ENCODE results near the gene SEPTIN11.

The SEPTIN11 gene

DNA sequence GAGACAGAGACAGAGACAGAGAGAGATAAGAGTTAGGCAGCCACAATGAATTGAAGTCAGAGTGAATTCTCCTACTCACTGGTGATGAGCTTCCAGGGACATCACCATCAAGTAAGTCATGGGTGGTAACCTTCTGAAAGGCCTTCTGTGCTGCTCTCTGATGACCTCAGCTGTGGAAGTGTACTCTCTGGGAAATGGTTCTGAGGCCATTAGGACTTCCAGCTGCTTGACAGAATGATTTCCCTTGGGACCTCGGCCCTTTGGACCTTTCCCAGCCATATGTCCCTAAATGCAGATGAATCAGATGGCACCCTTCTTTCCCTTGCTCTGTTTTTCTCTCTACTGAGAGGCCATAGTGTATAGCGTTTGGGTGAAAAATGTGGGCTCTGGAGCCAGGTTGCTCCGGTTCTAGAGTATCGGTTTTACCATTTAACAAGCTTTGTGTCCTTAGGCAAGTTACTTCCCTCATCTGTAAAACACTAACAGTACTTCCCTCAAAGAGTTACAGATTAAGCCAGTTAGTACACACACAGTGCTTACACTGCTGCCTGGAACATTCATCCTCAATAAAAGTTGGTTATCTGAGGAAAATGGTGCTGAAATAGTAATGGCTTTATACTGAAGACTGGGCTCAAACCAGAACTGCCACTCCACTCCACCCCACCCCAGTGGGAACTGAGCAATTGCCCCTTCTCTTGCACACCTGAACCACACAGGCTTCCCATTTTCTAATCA lies 7.6 kb downstream of the SEPTIN11 start:
- no peak for TF ChIP-seq TEAD4 (IDR thresholded peaks at IDR 0.05)
- TF ChIP-seq CEBPB (IDR thresholded peaks at IDR 0.05), result no peak
- TF ChIP-seq EP300 (IDR thresholded peaks at IDR 0.05; ENCODE audit: borderline replicate concordance), result no peak
- TF ChIP-seq ZBTB7A (IDR thresholded peaks at IDR 0.05; ENCODE audit: low read depth), result no peak
- TF ChIP-seq YY1 (IDR thresholded peaks at IDR 0.05; ENCODE audit: low read depth), result no peak
- no peak for TF ChIP-seq RAD21 (IDR thresholded peaks at IDR 0.05; ENCODE audit: low read depth)
- no peak for TF ChIP-seq REST (IDR thresholded peaks at IDR 0.05; ENCODE audit: low read depth)
- no peak for TF ChIP-seq TCF12 (IDR thresholded peaks at IDR 0.05; ENCODE audit: low read depth)
- no peak for TF ChIP-seq NFIC (IDR thresholded peaks at IDR 0.05)
- no peak for TF ChIP-seq FOXM1 (IDR thresholded peaks at IDR 0.05; ENCODE audit: borderline replicate concordance, low read depth)
- TF ChIP-seq, protein P1, sequence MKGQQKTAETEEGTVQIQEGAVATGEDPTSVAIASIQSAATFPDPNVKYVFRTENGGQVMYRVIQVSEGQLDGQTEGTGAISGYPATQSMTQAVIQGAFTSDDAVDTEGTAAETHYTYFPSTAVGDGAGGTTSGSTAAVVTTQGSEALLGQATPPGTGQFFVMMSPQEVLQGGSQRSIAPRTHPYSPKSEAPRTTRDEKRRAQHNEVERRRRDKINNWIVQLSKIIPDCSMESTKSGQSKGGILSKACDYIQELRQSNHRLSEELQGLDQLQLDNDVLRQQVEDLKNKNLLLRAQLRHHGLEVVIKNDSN (IDR thresholded peaks at IDR 0.05), result no peak
- no peak for TF ChIP-seq TAF1 (IDR thresholded peaks at IDR 0.05; ENCODE audit: low read depth)
- TF ChIP-seq CREB1 (IDR thresholded peaks at IDR 0.05; ENCODE audit: low read depth), result no peak
- TF ChIP-seq MAX (IDR thresholded peaks at IDR 0.05), result no peak
- TF ChIP-seq EGR1 (IDR thresholded peaks at IDR 0.05), result no peak

- TF ChIP-seq MAX (IDR thresholded peaks at IDR 0.05), result no peak
- TF ChIP-seq TEAD4 (IDR thresholded peaks at IDR 0.05), result no peak
- no peak for TF ChIP-seq TCF12 (IDR thresholded peaks at IDR 0.05; ENCODE audit: low read depth)
- TF ChIP-seq EGR1 (IDR thresholded peaks at IDR 0.05), result no peak
- no peak for TF ChIP-seq ZBTB7A (IDR thresholded peaks at IDR 0.05; ENCODE audit: low read depth)
- no peak for TF ChIP-seq EP300 (IDR thresholded peaks at IDR 0.05; ENCODE audit: borderline replicate concordance)
- no peak for TF ChIP-seq RAD21 (IDR thresholded peaks at IDR 0.05; ENCODE audit: low read depth)
- TF ChIP-seq, protein P1 (IDR thresholded peaks at IDR 0.05), result no peak
These were observed 9.3 kb downstream of the SEPTIN11 start for GRCh38 chr4:76958891-76959290.

DNA sequence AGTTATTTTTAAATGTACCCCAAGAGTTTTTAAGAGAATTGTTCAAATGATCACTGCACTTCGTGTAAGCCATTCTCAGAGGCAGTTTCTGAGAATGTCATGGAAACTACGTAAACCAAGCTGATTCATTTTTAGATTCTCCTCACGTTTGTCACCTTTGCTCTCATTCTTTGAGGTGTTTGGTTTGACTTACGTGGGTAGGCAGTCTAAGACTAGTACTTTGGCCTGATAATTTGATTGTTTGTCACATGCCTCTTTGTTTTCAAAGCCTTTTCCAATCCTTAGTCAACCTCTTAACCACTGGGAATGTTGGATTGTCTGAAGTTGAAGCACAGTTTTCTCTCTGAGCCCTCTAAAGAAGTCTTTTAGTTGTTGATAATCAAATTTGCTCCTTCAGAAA lies 10.5 kb downstream of the SEPTIN11 start:
- TF ChIP-seq FOXM1 (IDR thresholded peaks at IDR 0.05; ENCODE audit: borderline replicate concordance, low read depth) (no peak), NFIC (IDR thresholded peaks at IDR 0.05) (no peak), TEAD4 (IDR thresholded peaks at IDR 0.05) (no peak), CEBPB (IDR thresholded peaks at IDR 0.05) (no peak), RAD21 (IDR thresholded peaks at IDR 0.05; ENCODE audit: low read depth) (no peak), ZBTB7A (IDR thresholded peaks at IDR 0.05; ENCODE audit: low read depth) (no peak), TAF1 (IDR thresholded peaks at IDR 0.05; ENCODE audit: low read depth) (no peak), YY1 (IDR thresholded peaks at IDR 0.05; ENCODE audit: low read depth) (no peak), EGR1 (IDR thresholded peaks at IDR 0.05) (no peak), MAX (IDR thresholded peaks at IDR 0.05) (no peak), EP300 (IDR thresholded peaks at IDR 0.05; ENCODE audit: borderline replicate concordance) (no peak), CREB1 (IDR thresholded peaks at IDR 0.05; ENCODE audit: low read depth) (no peak), TCF12 (IDR thresholded peaks at IDR 0.05; ENCODE audit: low read depth) (no peak), REST (IDR thresholded peaks at IDR 0.05; ENCODE audit: low read depth) (no peak)
- TF ChIP-seq, protein P1 (IDR thresholded peaks at IDR 0.05), result no peak

GRCh38 chr4:76962406-76963130 lies 13.0 kb downstream of the SEPTIN11 start:
- TF ChIP-seq CEBPB (IDR thresholded peaks at IDR 0.05) (no peak), CREB1 (IDR thresholded peaks at IDR 0.05; ENCODE audit: low read depth) (no peak), ZBTB7A (IDR thresholded peaks at IDR 0.05; ENCODE audit: low read depth) (no peak), TEAD4 (IDR thresholded peaks at IDR 0.05) (no peak), TAF1 (IDR thresholded peaks at IDR 0.05; ENCODE audit: low read depth) (no peak), MAX (IDR thresholded peaks at IDR 0.05) (no peak), EP300 (IDR thresholded peaks at IDR 0.05; ENCODE audit: borderline replicate concordance) (no peak), NFIC (IDR thresholded peaks at IDR 0.05) (no peak), TCF12 (IDR thresholded peaks at IDR 0.05; ENCODE audit: low read depth) (no peak), RAD21 (IDR thresholded peaks at IDR 0.05; ENCODE audit: low read depth) (no peak), YY1 (IDR thresholded peaks at IDR 0.05; ENCODE audit: low read depth) (no peak), EGR1 (IDR thresholded peaks at IDR 0.05) (no peak), REST (IDR thresholded peaks at IDR 0.05; ENCODE audit: low read depth) (no peak), FOXM1 (IDR thresholded peaks at IDR 0.05; ENCODE audit: borderline replicate concordance, low read depth) (no peak)
- TF ChIP-seq, protein P1 (IDR thresholded peaks at IDR 0.05), result no peak
